A673 (cell line): Measurements from ENCODE around the gene INKA1. TPM values are rescaled to one million over a fixed set of nuclear protein-coding genes. Genes with fewer than 3 reads are reported as not detected.

ENCODE experiments used
- BruUV-seq: library from RNA; stranded (reverse); fragments of 400-500 nt; replicated peaks from 2 replicates; lab custom pipeline; 2021; lab: Mats Ljungman, UMichigan
- CTCF ChIA-PET: fragments of 300-600 bp; sonication (Branson Sonifier 250); formaldehyde crosslinking; loops from one replicate; lab custom pipeline; 2022; ENCODE audit warnings: antibody characterized with exemption; lab: Charles Lee
- POLR2A ChIA-PET: fragments of 300-600 bp; sonication (Branson Sonifier 250); formaldehyde crosslinking; loops from one replicate; lab custom pipeline; 2022; ENCODE audit warnings: antibody characterized with exemption; ENCODE audit not compliant: low non-redundant PET; lab: Charles Lee
- DNase-seq: peaks from one replicate; pipeline ENCODE4 v3.0.0-alpha.2; 2015; ENCODE audit warnings: low spot score
- H3K27ac ChIP-seq: fragments of 200-600 bp; sonication (generic); 2 replicates; pipeline ENCODE4 v1.5.1; 2016; ENCODE audit warnings: mixed run types, low read depth, mild to moderate bottlenecking, mixed read lengths, antibody characterized with exemption, low read length; ENCODE audit not compliant: poor library complexity, severe bottlenecking
- H3K27me3 ChIP-seq: fragments of 200-600 bp; sonication (generic); replicated peaks from 2 replicates; pipeline ENCODE4 v1.6.1; 2017; ENCODE audit warnings: mixed run types, low read depth, mild to moderate bottlenecking, mixed read lengths, antibody characterized with exemption, low read length; ENCODE audit not compliant: insufficient read depth, poor library complexity
- H3K36me3 ChIP-seq: fragments of 200-600 bp; sonication (generic); 2 replicates; pipeline ENCODE4 v1.6.1; 2016; ENCODE audit warnings: mixed run types, mild to moderate bottlenecking, mixed read lengths, antibody characterized with exemption, low read length; ENCODE audit not compliant: insufficient read depth, poor library complexity, severe bottlenecking
- H3K4me1 ChIP-seq: fragments of 200-600 bp; sonication (generic); 2 replicates; pipeline ENCODE4 v1.6.1; 2017; ENCODE audit warnings: mixed run types, mild to moderate bottlenecking, mixed read lengths, antibody characterized with exemption, low read length; ENCODE audit not compliant: insufficient read depth, poor library complexity, severe bottlenecking
- H3K4me3 ChIP-seq: fragments of 200-600 bp; sonication (generic); 2 replicates; pipeline ENCODE4 v1.5.1; 2016; ENCODE audit warnings: low read depth, mixed run types, mild to moderate bottlenecking, mixed read lengths, low read length; ENCODE audit not compliant: poor library complexity, severe bottlenecking
- H3K9me3 ChIP-seq: fragments of 200-600 bp; sonication (generic); 2 replicates; pipeline ENCODE4 v1.6.1; 2016; ENCODE audit warnings: mixed run types, low read depth, mild to moderate bottlenecking, mixed read lengths, antibody characterized with exemption, low read length; ENCODE audit not compliant: poor library complexity, severe bottlenecking
- CTCF ChIP-seq: fragments of 300-800, 200-600 bp; sonication (generic); conservative IDR thresholded peaks from 2 replicates; pipeline ENCODE4 v1.5.1; 2017; ENCODE audit warnings: low read depth, mild to moderate bottlenecking, antibody characterized with exemption, low read length, moderate library complexity, mixed read lengths
- EZH2 ChIP-seq: fragments of 200-600 bp; sonication (generic); IDR thresholded peaks from 2 replicates; pipeline ENCODE4 v1.6.1; 2017; ENCODE audit warnings: borderline replicate concordance, low read depth, mild to moderate bottlenecking, mixed read lengths, antibody characterized with exemption, low read length; ENCODE audit not compliant: poor library complexity, severe bottlenecking
- intact Hi-C: fragments of 100-400 bp; cut with micrococcal nuclease; formaldehyde crosslinking; loops from one replicate; pipeline ENCODE4 v1.10.0; 2022; ENCODE audit not compliant: unreplicated experiment
- total RNA-seq: library from RNA; stranded (reverse); gene quantifications from 2 replicates; pipeline ENCODE4 v1.2.3, GENCODE V29; 2021

The INKA1 gene
- total RNA-seq, 1 experiment from 2014 or later: 7.1 TPM

GRCh38 chr3:49769286-49769915, 33.7 kb upstream of the INKA1 start:
- H3K4me3 ChIP-seq: no peak overlapping the region
- intact Hi-C loops: no loop called here
- no peaks in the 10 kb centered on the region for H3K9me3 ChIP-seq
- H3K27ac ChIP-seq: no peak overlapping the region
- ChIA-PET POLR2A (interaction anchor here (0.6 kb wide), 2 partner anchors 20 to 177 kb away, joined by 6 read pairs; no protein-coding TSS in a partner anchor), CTCF (no interaction called here)
- H3K36me3 ChIP-seq: no peaks in the 10 kb centered on the region
- TF ChIP-seq CTCF (no peak), EZH2 (no peak)
- no TSS peak for BruUV-seq
- no peak for DNase-seq
- no peaks in the 10 kb centered on the region for H3K27me3 ChIP-seq
- H3K4me1 ChIP-seq: no peaks in the 10 kb centered on the region

DNA sequence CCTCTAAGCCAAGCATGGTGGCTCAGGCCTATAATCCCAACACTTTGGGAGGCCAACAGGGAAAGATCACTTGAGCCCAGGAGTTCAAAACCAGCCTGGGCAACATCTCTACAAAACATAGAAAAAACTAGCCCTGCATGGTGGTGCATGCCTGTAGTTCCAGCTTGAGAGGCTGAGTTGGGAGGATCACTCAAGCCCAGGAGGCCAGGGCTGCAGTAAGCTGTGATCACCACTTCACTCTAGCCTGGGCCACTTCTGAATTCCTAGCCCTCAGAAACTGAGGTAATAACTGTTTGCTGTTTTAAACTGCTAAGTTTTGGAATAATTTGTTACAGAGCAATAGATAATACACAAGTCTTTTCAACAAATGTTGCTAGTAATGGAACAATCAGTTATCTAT, 33.1 kb upstream of the INKA1 start:
- Histone ChIP-seq H3K27me3 (no peaks in the 10 kb centered on the region), H3K9me3 (no peaks in the 10 kb centered on the region), H3K4me3 (no peak overlapping the region), H3K27ac (no peak overlapping the region), H3K36me3 (no peaks in the 10 kb centered on the region), H3K4me1 (no peaks in the 10 kb centered on the region)
- no peak for DNase-seq
- BruUV-seq: no TSS peak
- no peak for TF ChIP-seq EZH2
- TF ChIP-seq CTCF: no peak
- CTCF ChIA-PET: no interaction called here
- intact Hi-C loops: no loop called here
- POLR2A ChIA-PET: no interaction called here

DNA sequence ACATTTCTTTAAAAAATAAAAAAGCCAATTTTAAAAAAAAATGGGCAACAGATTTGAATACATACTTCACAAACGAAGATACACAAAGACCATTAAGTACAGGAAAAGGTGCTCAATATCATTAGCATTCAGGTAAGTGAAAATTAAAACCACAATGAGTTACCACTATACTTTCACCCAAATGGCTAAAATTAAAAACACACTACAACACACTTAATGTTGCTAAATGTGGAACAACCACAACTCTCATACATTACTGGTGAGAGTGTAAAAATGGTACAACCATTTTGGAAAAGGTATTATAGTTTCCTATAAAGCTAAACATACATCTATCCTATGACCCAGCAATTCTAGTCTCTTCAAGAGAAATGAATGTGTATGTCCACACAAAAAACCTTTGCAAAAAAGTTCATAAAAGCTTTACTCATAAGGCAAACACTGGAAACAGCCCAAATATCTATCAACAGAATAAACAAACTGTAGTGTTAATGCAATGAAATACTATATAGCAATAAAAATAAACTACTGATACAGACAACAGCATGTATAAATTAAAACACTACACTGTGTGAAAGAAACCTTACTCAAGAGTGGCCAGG, 31.6 kb upstream of the INKA1 start:
- ChIA-PET CTCF (no interaction called here), POLR2A (no interaction called here)
- Histone ChIP-seq H3K36me3 (no peaks in the 10 kb centered on the region), H3K9me3 (no peaks in the 10 kb centered on the region), H3K4me3 (no peak overlapping the region), H3K4me1 (no peaks in the 10 kb centered on the region), H3K27me3 (no peaks in the 10 kb centered on the region), H3K27ac (no peak overlapping the region)
- intact Hi-C loops: no loop called here
- no peak for DNase-seq
- TF ChIP-seq CTCF: no peak
- no peak for TF ChIP-seq EZH2
- BruUV-seq: no TSS peak
